GM12878 (cell line): Measurements from ENCODE around the gene FUBP3. TPM values are rescaled to one million over a fixed set of nuclear protein-coding genes. Genes with fewer than 3 reads are reported as not detected.

Experiments
- ATAC-seq: fragments of 200-7000 bp; cut with Tn5 transposase; 3 replicates; pipeline ENCODE4 v1.9.1; 2020; ENCODE audit warnings: mild to moderate bottlenecking, moderate library complexity
- BruUV-seq: library from RNA; stranded (reverse); fragments of 400-500 nt; replicated peaks from 2 replicates; lab custom pipeline; 2021; lab: Mats Ljungman, UMichigan
- CTCF ChIA-PET: fragments of 300-600 bp; sonication (Branson Sonifier 250); formaldehyde crosslinking; extraction: SDS; loops from one replicate; lab custom pipeline; 2021; ENCODE audit warnings: inconsistent platforms; lab: Yijun Ruan, JAX
- POLR2A ChIA-PET: fragments of 350-600 bp; formaldehyde crosslinking; extraction: SDS; loops from one replicate; lab custom pipeline; 2021; ENCODE audit warnings: inconsistent platforms; lab: Charles Lee
- RAD21 ChIA-PET: fragments of 300-600 bp; sonication (Branson Sonifier 250); formaldehyde crosslinking; loops from one replicate; lab custom pipeline; 2023; ENCODE audit warnings: antibody characterized with exemption; ENCODE audit not compliant: unreplicated experiment; lab: Charles Lee
- SMC1A ChIA-PET: fragments of 300-600 bp; sonication (Branson Sonifier 250); formaldehyde crosslinking; loops from one replicate; lab custom pipeline; 2023; ENCODE audit not compliant: unreplicated experiment, uncharacterized antibody; lab: Charles Lee
- DNase-seq: peaks from one replicate; pipeline ENCODE4 v3.0.0-alpha.2; 2011; ENCODE audit warnings: low read depth, low spot score
- FAIRE-seq: peaks from 3 replicates; lab custom pipeline; 2011; peaks lifted over from hg19 to GRCh38; lab: Jason Lieb, UNC
- H2AFZ ChIP-seq: 2 replicates; pipeline ENCODE4 v1.6.0; 2011; ENCODE audit warnings: low read depth, low read length, control low read depth; ENCODE audit not compliant: control insufficient read depth
- H3K27ac ChIP-seq: 2 replicates; pipeline ENCODE4 v1.5.1; 2011; ENCODE audit warnings: control low read depth; ENCODE audit not compliant: control insufficient read depth, insufficient read depth
- H3K27me3 ChIP-seq, 2 experiments: replicated peaks in 1 of 2; 2 replicates each; pipeline versions ENCODE4 v1.6.0 to v1.6.1; 2011; ENCODE audit warnings: low read length in 1 of 2; ENCODE audit not compliant: control insufficient read depth in 2 of 2, insufficient read depth in 2 of 2
- H3K36me3 ChIP-seq, 2 experiments: 2 replicates each; pipeline ENCODE4 v1.5.1; 2011; ENCODE audit warnings: low read length in 1 of 2; ENCODE audit not compliant: control insufficient read depth in 2 of 2, insufficient read depth in 2 of 2
- H3K4me1 ChIP-seq: 2 replicates; pipeline ENCODE4 v1.6.1; 2011; ENCODE audit warnings: mild to moderate bottlenecking, low read length, moderate library complexity, mixed read lengths; ENCODE audit not compliant: control insufficient read depth, insufficient read depth
- H3K4me2 ChIP-seq: 2 replicates; pipeline ENCODE4 v1.6.0; 2011; ENCODE audit warnings: control low read depth; ENCODE audit not compliant: control insufficient read depth, insufficient read depth
- H3K4me3 ChIP-seq: fragments of 200-600 bp; sonication (generic); 2 replicates; pipeline ENCODE4 v1.5.1; 2016
- H3K79me2 ChIP-seq: 2 replicates; pipeline ENCODE4 v1.6.0; 2011; ENCODE audit warnings: low read length; ENCODE audit not compliant: control insufficient read depth, insufficient read depth
- H3K9ac ChIP-seq: 2 replicates; pipeline ENCODE4 v1.8.0; 2011; ENCODE audit warnings: low read length, control low read depth, mixed read lengths; ENCODE audit not compliant: control insufficient read depth, insufficient read depth
- H3K9me3 ChIP-seq: replicated peaks from 3 replicates; pipeline ENCODE4 v1.5.1; 2011; ENCODE audit warnings: mild to moderate bottlenecking, low read length; ENCODE audit not compliant: control insufficient read depth, insufficient read depth
- H4K20me1 ChIP-seq: 2 replicates; pipeline ENCODE4 v1.6.0; 2011; ENCODE audit not compliant: control insufficient read depth, insufficient read depth
- BCL3 ChIP-seq: IDR thresholded peaks from 2 replicates; pipeline ENCODE4 v1.6.1; 2011; ENCODE audit warnings: borderline replicate concordance, low read depth, mild to moderate bottlenecking, moderate library complexity, low read length; ENCODE audit not compliant: insufficient read depth, poor library complexity, severe bottlenecking
- BRCA1 ChIP-seq: IDR thresholded peaks from 2 replicates; pipeline ENCODE4 v1.6.1; 2011; ENCODE audit warnings: low read depth, low read length, improper control_type of control experiment
- WRNIP1 ChIP-seq: IDR thresholded peaks from 2 replicates; pipeline ENCODE4 v1.6.1; 2011; ENCODE audit warnings: low read depth, low read length, improper control_type of control experiment, borderline replicate concordance
- YY1 ChIP-seq: IDR thresholded peaks from 2 replicates; pipeline ENCODE4 v1.6.1; 2011; ENCODE audit warnings: low read depth, mild to moderate bottlenecking, low read length
- ZNF24 ChIP-seq: fragments of 450-650 bp; IDR thresholded peaks from 2 replicates; pipeline ENCODE4 v1.6.1; 2017; ENCODE audit warnings: antibody characterized with exemption, mild to moderate bottlenecking
- WGBS: methylation state at CpG from one replicate; pipeline ENCODE4 v1.1.6; 2016; ENCODE audit warnings: low lambda C conversion rate; ENCODE audit not compliant: insufficient replicate concordance, insufficient coverage; ENCODE audit errors: missing lambda C conversion rate; 5-methylcytosine and 5-hydroxymethylcytosine counted together
- in situ Hi-C: fragments of 300-500 bp; cut with MboI; formaldehyde crosslinking; loops from 9 replicates; pipeline ENCODE4 v1.14.3; 2018; ENCODE audit warnings: mixed read lengths
- intact Hi-C: fragments of 100-400 bp; cut with micrococcal nuclease; formaldehyde crosslinking; loops from one replicate; pipeline ENCODE4 v1.14.2; 2022; ENCODE audit not compliant: unreplicated experiment
- polyA plus RNA-seq, 11 experiments: library from polyadenylated mRNA; depleted of rRNA in 4 of 11; unstranded in 6 of 11; stranded (reverse) in 5 of 11; fragments of >200 nt; fragmentation: Nextera tagmentation in 4 of 11; fragmentation: Illumina TruSeq in 1 of 11; extraction: Ambion mirVana in 4 of 11; extraction: Trizol in 1 of 11; gene quantifications; 1 replicate in 1 of 11; 2 replicates in 10 of 11; pipeline versions ENCODE4 v1.2.1 to v1.2.3, GENCODE V29; 2011 to 2016; ENCODE audit warnings: inconsistent platforms in 2 of 11, missing spikeins in 2 of 11, low read depth in 1 of 11
- total RNA-seq, 4 experiments: library from RNA; depleted of rRNA in 3 of 4; stranded (reverse); fragments of >200 nt in 3 of 4; fragmentation: Illumina TruSeq in 1 of 4; extraction: Trizol in 1 of 4; gene quantifications; 2 replicates each; pipeline versions ENCODE4 v1.2.1 to v1.2.3, GENCODE V29; 2013 to 2021

FUBP3 gene
- total and polyA plus RNA-seq, 10 of the 15 experiments (the other 5 are each of a cell fraction or from before 2014, with no cell fraction given), result 2.4 to 49.4 (median 37.2) TPM

DNA sequence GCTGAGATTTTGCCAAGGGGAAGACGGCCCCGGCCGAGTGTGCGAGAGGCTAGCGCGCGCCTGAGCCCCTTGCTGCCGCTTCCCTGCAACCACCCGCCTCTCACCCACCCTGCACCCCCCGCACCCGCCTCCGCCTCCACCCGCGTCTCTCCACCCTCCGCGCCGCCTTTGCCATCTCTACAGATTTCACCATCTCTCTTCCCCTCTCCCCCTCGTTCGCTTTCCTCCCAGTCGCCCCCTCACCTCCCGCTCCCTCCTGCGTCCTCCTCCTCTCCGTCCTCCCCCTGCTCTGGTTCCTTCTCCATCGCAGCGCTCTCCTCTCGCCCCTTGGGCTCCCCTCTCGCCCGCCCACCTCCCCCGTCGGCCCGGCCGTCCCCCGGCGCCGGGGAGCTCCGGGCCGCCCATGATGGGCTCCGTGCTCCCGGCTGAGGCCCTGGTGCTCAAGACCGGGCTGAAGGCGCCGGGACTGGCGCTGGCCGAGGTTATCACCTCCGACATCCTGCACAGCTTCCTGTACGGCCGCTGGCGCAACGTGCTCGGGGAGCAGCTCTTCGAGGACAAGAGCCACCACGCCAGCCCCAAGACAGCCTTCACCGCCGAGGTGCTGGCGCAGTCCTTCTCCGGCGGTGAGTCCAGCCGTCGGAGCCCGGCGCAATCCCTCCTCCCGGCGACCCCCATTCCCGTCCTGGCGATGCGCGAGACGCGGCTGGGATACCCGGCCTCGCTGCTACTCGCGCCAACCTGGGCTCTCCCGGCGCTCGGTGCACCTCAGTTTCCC lies 85.1 kb downstream of the FUBP3 start, which contains the start of gene PRDM12:
Gene PRDM12, plus strand, starts transcription at position 344 of the 778 bp plus-strand sequence. Its CDS starts 60 bp downstream, at position 404.
- Histone ChIP-seq H3K4me1 (no peaks in the 10 kb centered on the region), H3K79me2 (no peaks in the 10 kb centered on the region), H4K20me1 (no peaks in the 10 kb centered on the region), H3K4me3 (no peak within 1 kb of the TSS), H3K27ac (no peak within 1 kb of the TSS), H3K27me3 (peaks cover 14 to 26% of the 10 kb centered on the region in 2 experiments), H3K9me3 (no peaks in the 10 kb centered on the region), H3K4me2 (no peak within 1 kb of the TSS), H2AFZ (no peak within 1 kb of the TSS), H3K36me3 (no peaks in the 10 kb centered on the region), H3K9ac (no peak within 1 kb of the TSS)
- WGBS, result 53% methylated on average over 38 of the region's 76 CpGs
- ChIA-PET SMC1A (no interaction called here), POLR2A (no interaction called here), CTCF (no interaction called here), RAD21 (no interaction called here)
- intact Hi-C loops (no loop called here), in situ Hi-C loops (no loop called here)
- ATAC-seq (no peak), FAIRE-seq (no peak), DNase-seq (no peak)
- TF ChIP-seq BCL3 (no peak), ZNF24 (no peak), WRNIP1 (no peak), YY1 (no peak), BRCA1 (no peak)
- no TSS peak for BruUV-seq
